A673 (cell line): Measurements from ENCODE around the gene DNAJA4.

ENCODE experiments used
- CTCF ChIP-seq: fragments of 300-800, 200-600 bp; sonication (generic); conservative IDR thresholded peaks from 2 replicates; pipeline ENCODE4 v1.5.1; 2017; ENCODE audit warnings: low read depth, mild to moderate bottlenecking, antibody characterized with exemption, low read length, moderate library complexity, mixed read lengths
- EZH2 ChIP-seq: fragments of 200-600 bp; sonication (generic); IDR thresholded peaks from 2 replicates; pipeline ENCODE4 v1.6.1; 2017; ENCODE audit warnings: borderline replicate concordance, low read depth, mild to moderate bottlenecking, mixed read lengths, antibody characterized with exemption, low read length; ENCODE audit not compliant: poor library complexity, severe bottlenecking

- TF ChIP-seq CTCF, result peak; percentile 87
- no peak for TF ChIP-seq EZH2
Observed at GRCh38 chr15:78241017-78241416, 23.3 kb upstream of the DNAJA4 start.
